GM19452 (cell line): ENCODE measurements around the gene PSME4.

Source experiments
- ATAC-seq: cut with Tn5 transposase; IDR thresholded peaks from one replicate; pipeline ENCODE4 v1.9.1; 2021; ENCODE audit not compliant: unreplicated experiment

Gene PSME4

GRCh38 chr2:53970724-53971602 is at the start of gene PSME4:
Gene PSME4 (minus strand): TSS chr2:53970993. CDS start chr2:53970784, 209 bp downstream.
- ATAC-seq, result peak; percentile 88

GRCh38 chr2:54015798-54016699 is 45.3 kb upstream of the PSME4 start:
- ATAC-seq, result no peak

GRCh38 chr2:54013996-54014395 is 43.2 kb upstream of the PSME4 start:
- ATAC-seq, result no peak

GRCh38 chr2:54012538-54013141 is 41.8 kb upstream of the PSME4 start:
- no peak for ATAC-seq

- no peak for ATAC-seq
Observed at GRCh38 chr2:54009549-54009948, 38.8 kb upstream of the PSME4 start.

- ATAC-seq, result no peak
Observed at GRCh38 chr2:54008439-54008838, 37.6 kb upstream of the PSME4 start.

GRCh38 chr2:54000524-54000923 is 29.7 kb upstream of the PSME4 start:
- no peak for ATAC-seq

GRCh38 chr2:54000122-54000521 is 29.3 kb upstream of the PSME4 start:
- ATAC-seq, result no peak

GRCh38 chr2:53998834-53999233 is 28.0 kb upstream of the PSME4 start:
- ATAC-seq, result no peak

- ATAC-seq, result no peak
Observed at GRCh38 chr2:53994818-53995808, 24.3 kb upstream of the PSME4 start.

- ATAC-seq, result no peak
Observed at GRCh38 chr2:53991948-53992347, 21.2 kb upstream of the PSME4 start.

- ATAC-seq, result no peak
Observed at GRCh38 chr2:53989210-53989862, 18.5 kb upstream of the PSME4 start.

GRCh38 chr2:53987336-53987921 is 16.6 kb upstream of the PSME4 start:
- ATAC-seq, result no peak

GRCh38 chr2:53985646-53986045 is 14.9 kb upstream of the PSME4 start:
- ATAC-seq, result no peak

GRCh38 chr2:53969968-53970723 is 647 bp downstream of the PSME4 start:
- peak; percentile 30 for ATAC-seq

GRCh38 chr2:53969285-53969967 is 1.4 kb downstream of the PSME4 start:
- ATAC-seq, result no peak

GRCh38 chr2:53964987-53965687 is 5.7 kb downstream of the PSME4 start:
- ATAC-seq, result no peak
